Tibial nerve (tissue), 4 donors: ENCODE data around the gene KRTAP12-2. TPM values are rescaled to one million over a fixed set of nuclear protein-coding genes. Genes with fewer than 3 reads are reported as not detected.
"Not testable (repeated sequence)": the region's sequence is repeated elsewhere in the genome, so short reads cannot be mapped to it uniquely, and the experiment has no call there.

Experiments
- DNase-seq, 2 donors: peaks; one replicate each; pipeline ENCODE4 v3.0.0-alpha.2; 2019; ENCODE audit warnings: low spot score in 2 of 2
- H3K27ac ChIP-seq, 4 donors: fragments of 200-600 bp; sonication (generic) in 3 of 4; one replicate each; pipeline ENCODE4 v1.5.1; 2017 to 2019; ENCODE audit warnings: mild to moderate bottlenecking in 1 of 4
- H3K27me3 ChIP-seq, 2 donors: fragments of 200-600 bp; sonication (generic) in 1 of 2; one replicate each; pipeline versions ENCODE4 v1.5.1 to v1.6.0; 2017 to 2019
- H3K36me3 ChIP-seq, 3 donors: fragments of 200-600 bp; sonication (generic); one replicate each; pipeline ENCODE4 v1.5.1; 2018 to 2019
- H3K4me1 ChIP-seq, 4 donors: fragments of 200-600 bp; sonication (generic) in 3 of 4; one replicate each; pipeline ENCODE4 v1.5.1; 2017 to 2019
- H3K4me3 ChIP-seq, 4 donors: fragments of 200-600 bp; sonication (generic) in 3 of 4; one replicate each; pipeline ENCODE4 v1.5.1; 2017 to 2019; ENCODE audit warnings: mild to moderate bottlenecking in 1 of 4, moderate library complexity in 1 of 4
- H3K9me3 ChIP-seq, 4 donors: fragments of 200-600 bp; sonication (generic) in 3 of 4; one replicate each; pipeline ENCODE4 v1.5.1; 2017 to 2019
- CTCF ChIP-seq, 5 experiments: fragments of 200-600 bp in 3 of 5; fragments of 450-650 bp in 2 of 5; sonication (generic) in 3 of 5; IDR thresholded peaks; one replicate each; pipeline ENCODE4 v1.5.1; 2016 to 2019; ENCODE audit warnings: antibody characterized with exemption in 5 of 5, mild to moderate bottlenecking in 3 of 5, moderate library complexity in 2 of 5
- EP300 ChIP-seq, 2 donors: sonication (generic); formaldehyde crosslinking; IDR thresholded peaks; one replicate each; pipeline ENCODE4 v1.6.1; 2017; ENCODE audit warnings: antibody characterized with exemption in 2 of 2, mild to moderate bottlenecking in 1 of 2
- POLR2A ChIP-seq, 2 donors: fragments of 450-650 bp; IDR thresholded peaks; one replicate each; pipeline ENCODE4 v1.6.1; 2017; ENCODE audit warnings: antibody characterized with exemption in 2 of 2, mild to moderate bottlenecking in 2 of 2, moderate library complexity in 2 of 2
- WGBS, 2 donors: methylation state at CpG; one replicate each; pipeline ENCODE4 v1.1.5; 2018; 5-methylcytosine and 5-hydroxymethylcytosine counted together
- total RNA-seq, 4 donors: library from RNA; depleted of rRNA; stranded (reverse); fragments of >200 nt; gene quantifications; one replicate each; pipeline ENCODE4 v1.1.0, GENCODE V29; 2016

KRTAP12-2 gene
- total RNA-seq, 4 donors from 2014 or later, result not detected

- no peaks in the 10 kb centered on the region for H3K27me3 ChIP-seq
- H3K27ac ChIP-seq, result no peak overlapping the region
- WGBS, 2 donors, result 48 to 90% methylated on average over 2 of the region's 2 CpGs
- H3K36me3 ChIP-seq, result no peaks in the 10 kb centered on the region
- TF ChIP-seq EP300 (IDR thresholded peaks at IDR 0.05), result no peak
- TF ChIP-seq POLR2A (IDR thresholded peaks at IDR 0.05), result no peak
- no peak for TF ChIP-seq CTCF (IDR thresholded peaks at IDR 0.05)
- no peaks in the 10 kb centered on the region for H3K4me1 ChIP-seq
- H3K9me3 ChIP-seq, result peaks cover 0 to 51% (median 4%) of the 10 kb centered on the region in 4 donors
- H3K4me3 ChIP-seq, result no peak overlapping the region
- no peak for DNase-seq
These were observed 21.8 kb downstream of the KRTAP12-2 start for GRCh38 chr21:44644878-44645277.

GRCh38 chr21:44643741-44644310 lies 22.9 kb downstream of the KRTAP12-2 start:
- H3K4me1 ChIP-seq, result no peaks in the 10 kb centered on the region
- H3K27ac ChIP-seq, result no peak overlapping the region
- H3K4me3 ChIP-seq, result no peak overlapping the region
- no peaks in the 10 kb centered on the region for H3K36me3 ChIP-seq
- DNase-seq, result no peak
- peaks cover 0 to 43% (median 4%) of the 10 kb centered on the region in 4 donors for H3K9me3 ChIP-seq
- H3K27me3 ChIP-seq, result no peaks in the 10 kb centered on the region
- TF ChIP-seq POLR2A (IDR thresholded peaks at IDR 0.05) (no peak), CTCF (IDR thresholded peaks at IDR 0.05) (no peak), EP300 (IDR thresholded peaks at IDR 0.05) (no peak)
- 50 to 81% methylated on average over 14 of the region's 14 CpGs for WGBS, 2 donors

GRCh38 chr21:44640761-44641160 lies 26.0 kb downstream of the KRTAP12-2 start:
- no peak for DNase-seq
- Histone ChIP-seq H3K9me3 (peaks cover 0 to 43% (median 4%) of the 10 kb centered on the region in 4 donors), H3K36me3 (no peaks in the 10 kb centered on the region), H3K4me1 (no peaks in the 10 kb centered on the region), H3K27me3 (no peaks in the 10 kb centered on the region), H3K4me3 (no peak overlapping the region), H3K27ac (no peak overlapping the region)
- TF ChIP-seq POLR2A (IDR thresholded peaks at IDR 0.05) (no peak), EP300 (IDR thresholded peaks at IDR 0.05) (no peak), CTCF (IDR thresholded peaks at IDR 0.05) (no peak)
- WGBS, 2 donors, result 91 to 96% methylated on average over 5 of the region's 5 CpGs

GRCh38 chr21:44639331-44639655 lies 27.4 kb downstream of the KRTAP12-2 start:
- TF ChIP-seq EP300 (IDR thresholded peaks at IDR 0.05) (no peak), POLR2A (IDR thresholded peaks at IDR 0.05) (no peak), CTCF (IDR thresholded peaks at IDR 0.05) (no peak)
- Histone ChIP-seq H3K4me3 (no peak overlapping the region), H3K4me1 (no peaks in the 10 kb centered on the region), H3K36me3 (no peaks in the 10 kb centered on the region), H3K27me3 (no peaks in the 10 kb centered on the region), H3K9me3 (peaks cover 0 to 29% (median 0%) of the 10 kb centered on the region in 4 donors), H3K27ac (no peak overlapping the region)
- WGBS, 2 donors, result 72 to 79% methylated on average over 9 to 12 of the region's 12 CpGs
- DNase-seq, result no peak

GRCh38 chr21:44638506-44639330 lies 28.0 kb downstream of the KRTAP12-2 start:
- H3K4me3 ChIP-seq, H3K27ac ChIP-seq, DNase-seq, H3K4me1 ChIP-seq, H3K36me3 ChIP-seq, H3K27me3 ChIP-seq: not testable (repeated sequence)
- WGBS, 2 donors, result 80 to 90% methylated on average over 9 to 19 of the region's 21 CpGs
- H3K9me3 ChIP-seq, result peaks cover 0 to 23% (median 0%) of the 10 kb centered on the region in 4 donors

DNA sequence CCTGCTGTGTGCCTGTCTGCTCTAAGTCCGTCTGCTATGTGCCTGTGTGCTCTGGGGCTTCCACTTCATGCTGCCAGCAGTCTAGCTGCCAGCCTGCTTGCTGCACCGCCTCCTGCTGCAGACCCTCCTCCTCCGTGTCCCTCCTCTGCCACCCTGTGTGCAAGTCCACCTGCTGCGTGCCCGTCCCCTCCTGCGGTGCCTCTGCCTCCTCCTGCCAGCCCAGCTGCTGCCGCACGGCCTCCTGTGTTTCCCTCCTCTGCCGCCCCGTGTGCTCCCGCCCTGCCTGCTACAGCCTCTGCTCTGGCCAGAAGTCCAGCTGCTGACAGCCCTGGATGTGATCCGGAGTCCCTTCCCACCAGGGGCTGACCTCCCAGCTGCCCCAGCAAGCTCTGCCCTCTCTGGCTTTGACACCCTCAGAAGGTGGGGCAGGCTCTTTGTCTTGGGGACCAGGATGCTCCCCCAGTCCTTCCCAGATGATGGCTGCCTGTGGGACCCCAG lies 28.8 kb downstream of the KRTAP12-2 start:
- not testable (repeated sequence) for H3K36me3 ChIP-seq, DNase-seq, H3K4me3 ChIP-seq, H3K27ac ChIP-seq, H3K4me1 ChIP-seq, H3K27me3 ChIP-seq
- WGBS, 2 donors, result 57 to 59% methylated on average over 9 to 11 of the region's 12 CpGs
- peaks cover 0 to 18% (median 0%) of the 10 kb centered on the region in 4 donors for H3K9me3 ChIP-seq
